K562 treated with DMSO at 1 percent for 24 hours (cell line): ENCODE results near the gene RBM39. TPM values are rescaled to one million over a fixed set of nuclear protein-coding genes. Genes with fewer than 3 reads are reported as not detected.

Source experiments
- total RNA-seq: library from RNA; unstranded; fragments of 300-600 nt; gene quantifications from 2 replicates; pipeline ENCODE4 v1.2.3, GENCODE V29; 2022; ENCODE audit warnings: low read depth; ENCODE audit not compliant: insufficient read depth

RBM39 gene
- 134 and 140 TPM in 2 replicates for total RNA-seq

DNA sequence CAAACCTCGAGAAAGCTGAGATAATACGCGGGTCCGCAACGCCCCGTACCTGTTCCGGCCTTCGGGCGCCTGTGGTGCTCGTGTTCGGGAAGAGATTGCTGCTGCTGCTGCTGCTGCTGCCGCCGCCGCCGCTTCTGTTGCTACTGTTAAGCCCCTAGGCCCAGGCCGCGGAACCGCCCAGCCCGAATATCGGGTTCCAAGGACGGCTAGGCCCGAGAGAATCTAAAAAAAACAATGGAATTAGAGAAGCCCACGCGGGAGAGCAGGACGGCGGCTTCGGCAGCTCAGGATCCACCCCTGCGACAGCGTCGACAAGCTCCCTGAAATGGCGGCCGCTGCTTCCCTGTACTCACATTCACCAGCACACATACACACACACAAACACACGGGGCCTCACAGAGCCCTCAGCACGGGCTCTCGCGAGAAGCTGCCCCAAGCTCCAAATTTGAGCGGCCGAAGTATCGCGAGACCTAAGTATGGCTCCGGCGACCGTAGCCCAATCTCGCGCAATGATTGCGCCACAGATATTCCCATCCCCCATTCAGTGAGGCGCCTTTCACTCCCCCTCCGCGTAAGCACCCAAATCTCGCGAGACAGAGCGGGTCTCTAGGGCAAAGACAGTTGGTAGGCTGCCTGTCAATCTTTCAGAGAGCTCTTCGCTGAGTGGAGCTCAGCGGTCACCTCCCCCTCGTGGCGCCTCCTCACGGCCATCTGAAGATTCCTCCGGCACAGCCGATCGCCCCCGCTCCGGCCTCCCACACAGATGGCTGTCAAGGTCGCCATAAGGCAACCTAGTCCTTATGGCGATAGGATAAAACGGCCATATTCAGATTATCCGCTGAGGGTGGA lies at the start of gene RBM39:
RBM39 (minus strand) TSS at position 369 of the 849 bp plus-strand sequence. CDS start 1,386 bp downstream, outside the sequence.

DNA sequence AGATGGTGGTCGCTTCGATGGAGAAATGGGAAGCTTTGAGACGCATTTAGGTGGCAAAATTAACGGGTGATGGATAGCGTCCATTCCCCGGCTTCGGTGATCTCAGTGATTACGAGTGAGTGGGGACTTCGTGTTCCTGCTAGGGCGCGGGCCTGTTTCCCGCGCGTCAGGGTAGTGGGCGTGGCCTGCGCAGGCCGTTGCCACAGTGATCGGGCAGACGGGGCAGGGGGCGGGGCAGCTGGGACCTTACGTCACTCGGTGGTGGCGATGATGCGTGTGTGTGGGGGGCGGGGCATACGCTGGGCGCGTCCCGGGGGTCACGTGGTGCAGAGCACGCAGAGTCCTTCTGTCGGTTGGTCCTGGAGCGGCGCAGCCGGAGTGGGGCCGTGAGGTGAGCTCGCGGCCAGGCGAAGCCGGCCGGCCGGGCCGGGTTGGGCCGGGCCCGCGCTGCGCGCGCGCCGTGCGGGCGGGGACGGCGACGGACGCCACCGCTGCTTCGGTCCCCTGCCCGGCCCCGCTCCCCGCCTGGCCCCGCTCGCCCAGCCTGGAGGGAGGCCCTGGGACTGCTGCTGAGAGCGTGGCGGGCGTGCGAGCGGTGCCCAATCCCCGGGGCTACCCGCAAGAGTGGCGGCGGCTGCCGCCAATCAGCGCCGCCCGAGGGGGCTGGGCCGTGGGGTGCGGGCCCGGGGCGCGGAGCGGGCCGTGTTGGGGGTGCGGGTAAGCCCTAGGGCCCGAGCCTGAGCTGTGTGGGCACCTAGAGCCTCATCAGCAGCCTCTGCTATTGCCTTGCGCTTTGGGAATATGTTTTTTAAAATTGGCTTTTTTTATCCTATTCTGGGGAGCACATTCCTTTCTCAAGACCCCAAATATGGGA lies 29.9 kb upstream of the RBM39 start, which contains the start of gene PHF20:
PHF20 (plus strand) TSS at position 327 of the 874 bp plus-strand sequence. CDS start 29,508 bp downstream, outside the sequence.

DNA sequence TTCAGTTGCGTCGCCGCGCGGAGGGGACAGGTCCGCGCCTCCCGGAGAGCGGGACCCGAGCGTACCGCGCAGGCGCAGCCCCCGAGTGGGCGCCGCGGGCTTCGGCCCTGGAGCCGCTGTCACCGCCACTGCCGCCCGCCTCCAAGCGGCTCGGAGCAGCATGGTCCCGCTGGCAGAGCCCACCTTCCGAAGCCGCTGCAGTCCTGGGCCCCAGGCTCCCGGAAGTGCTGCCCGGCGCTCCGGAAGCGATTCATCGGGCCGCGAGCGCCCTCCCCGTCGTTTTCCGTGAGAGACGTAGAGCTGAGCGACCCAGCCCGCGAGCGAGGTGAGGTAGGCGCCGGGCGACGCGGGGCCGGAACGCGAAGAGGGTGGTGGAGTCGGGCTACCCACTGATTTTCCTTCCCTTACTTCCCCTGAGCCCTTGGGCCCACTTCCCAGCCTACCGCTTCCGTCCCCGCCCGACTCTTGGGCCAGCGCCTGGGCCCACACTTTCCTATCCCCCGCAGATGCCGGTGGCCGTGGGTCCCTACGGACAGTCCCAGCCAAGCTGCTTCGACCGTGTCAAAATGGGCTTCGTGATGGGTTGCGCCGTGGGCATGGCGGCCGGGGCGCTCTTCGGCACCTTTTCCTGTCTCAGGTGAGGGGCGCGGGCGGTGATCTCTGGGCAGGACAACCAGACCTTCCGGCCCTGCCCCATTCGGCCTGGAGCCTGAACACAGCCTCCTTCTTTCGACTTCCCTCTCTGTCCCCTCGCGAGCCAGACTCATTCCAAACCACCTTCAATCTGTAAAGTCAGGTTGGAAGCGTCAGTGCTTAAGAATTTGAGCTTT lies 42.7 kb downstream of the RBM39 start, which contains the start of the genes NFS1 and ROMO1:
NFS1 (minus strand) TSS at position 226 of the 830 bp plus-strand sequence; CDS start at position 162, 64 bp downstream.
ROMO1 (plus strand) TSS at position 279 of the 830 bp plus-strand sequence; CDS start at position 507, 228 bp downstream.

DNA sequence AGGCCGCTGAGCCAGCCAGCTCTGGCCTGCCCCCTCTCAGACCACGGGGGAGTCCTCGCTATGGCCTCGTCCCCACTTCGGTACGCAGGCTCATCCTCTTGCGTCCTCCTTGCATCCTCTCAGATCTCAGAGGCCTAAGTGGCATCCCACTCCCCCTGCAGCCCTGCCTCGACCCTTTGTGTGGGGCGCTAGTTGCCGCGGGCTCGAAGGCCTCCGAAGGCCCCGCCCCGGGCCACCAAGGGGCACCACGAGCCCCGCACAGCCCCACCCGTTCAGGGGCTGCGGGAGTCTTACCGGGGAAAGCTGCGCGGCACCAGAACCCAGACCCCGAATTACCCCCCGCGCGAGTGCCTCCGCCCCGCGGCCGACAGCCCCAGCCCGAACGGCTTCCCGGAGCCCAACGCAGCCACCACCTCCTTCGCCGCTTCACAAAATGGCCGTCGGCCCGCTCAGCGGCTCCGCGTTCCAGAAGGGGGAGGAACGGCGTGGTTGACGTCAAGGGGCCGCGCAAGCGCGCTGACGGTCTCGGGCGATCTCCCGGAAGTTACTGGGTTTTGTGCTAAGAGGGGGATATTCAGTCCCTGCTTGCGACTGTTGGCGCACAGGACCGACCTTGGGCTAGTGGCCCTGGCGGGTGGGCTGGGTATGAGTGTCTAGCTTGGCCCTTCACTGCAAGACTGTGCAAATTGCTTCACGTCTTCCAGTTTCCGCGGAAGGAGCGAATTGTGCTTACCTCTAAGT lies 77.4 kb downstream of the RBM39 start, which contains the start of the genes CPNE1 and RBM12:
CPNE1 (minus strand) TSS at position 435 of the 741 bp plus-strand sequence. CDS start 31,977 bp downstream, outside the sequence.
RBM12 (minus strand) TSS at position 435 of the 741 bp plus-strand sequence. CDS start 9,578 bp downstream, outside the sequence.

Other genes with a start within 250 kb of the RBM39 start
- gene C20orf173, start 212.6 kb downstream of the RBM39 start, total RNA-seq = not detected in 2 replicates
- gene ERGIC3, start 200.2 kb downstream of the RBM39 start, total RNA-seq = 421 and 431 TPM in 2 replicates
- 6.5 and 11.8 TPM in 2 replicates for gene SPAG4, start 126.4 kb downstream of the RBM39 start, total RNA-seq
- 141 and 147 TPM in 2 replicates for gene CPNE1, start 77.4 kb downstream of the RBM39 start, total RNA-seq
- gene RBM12, start 77.4 kb downstream of the RBM39 start, total RNA-seq = 37.0 and 41.5 TPM in 2 replicates
- 37.6 and 48.2 TPM in 2 replicates for gene NFS1, start 42.9 kb downstream of the RBM39 start, total RNA-seq
- 353 and 401 TPM in 2 replicates for gene ROMO1, start 42.9 kb downstream of the RBM39 start, total RNA-seq
- gene PHF20, start 29.8 kb upstream of the RBM39 start, total RNA-seq = 32.3 and 38.9 TPM in 2 replicates
- 202 and 236 TPM in 2 replicates for gene SCAND1, start 212.2 kb upstream of the RBM39 start, total RNA-seq
- gene CNBD2, start 226.3 kb upstream of the RBM39 start, total RNA-seq = 6.9 and 7.7 TPM in 2 replicates